ENCODE measurements around the gene APC2. TPM values are rescaled to one million over a fixed set of nuclear protein-coding genes. Genes with fewer than 3 reads are reported as not detected.

The APC2 gene
- polyA plus RNA-seq, 1 donor (not counting 4 experiments of a cell fraction or from before 2014, with no cell fraction given): 0.01 TPM

DNA sequence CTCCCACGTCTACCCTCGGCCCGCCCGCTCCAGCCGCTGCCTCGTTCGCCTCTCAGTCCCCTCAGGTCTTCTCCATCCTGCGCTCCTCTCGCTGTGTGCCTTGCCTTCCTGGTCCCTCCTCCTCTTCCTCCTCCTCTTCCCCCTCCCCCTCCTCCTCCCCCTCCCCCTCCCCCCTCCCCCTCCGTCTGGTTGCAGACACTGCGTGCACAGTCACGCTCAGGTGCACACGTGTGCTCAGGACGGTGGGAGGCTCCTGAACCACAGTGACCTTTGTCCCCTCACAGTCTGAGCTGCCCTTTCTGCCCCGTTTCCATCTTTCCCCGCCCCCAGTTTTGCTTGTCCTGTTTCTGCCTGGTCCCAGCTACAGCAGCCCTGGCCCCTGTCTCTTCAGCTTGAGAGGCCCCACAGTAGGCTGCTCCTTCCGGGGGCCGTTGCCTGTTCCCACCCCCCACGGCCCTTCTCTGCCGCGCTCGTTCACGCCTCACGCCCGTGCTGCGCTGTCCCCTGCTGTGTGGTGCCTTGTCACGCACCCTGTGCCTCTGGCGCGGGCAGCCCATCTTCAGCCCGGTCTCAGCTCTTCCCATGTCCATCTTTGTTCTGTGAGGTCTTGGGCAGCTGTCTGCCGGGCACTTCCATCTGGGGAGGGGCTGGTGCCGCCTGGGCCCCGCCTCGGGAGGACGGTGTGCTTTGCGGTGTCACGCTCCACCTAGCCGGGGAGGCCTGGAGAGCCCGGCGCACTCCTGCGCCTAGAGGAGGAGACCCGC, 25.5 kb upstream of the APC2 start:
- no peak overlapping the region for H2AFZ ChIP-seq (ENCODE audit: control insufficient read depth, low read length)
- H3K27ac ChIP-seq (ENCODE audit: control insufficient read depth, insufficient read depth, low read length): peak overlapping the region; percentile 53
- peaks cover 69% of the 10 kb centered on the region for H3K79me2 ChIP-seq (ENCODE audit: control insufficient read depth, insufficient read depth, low read length)
- H3K36me3 ChIP-seq (ENCODE audit: control insufficient read depth in 2 of 2, extremely low read depth in 1 of 2, insufficient read depth in 2 of 2, low read length in 2 of 2): peaks cover 35 to 76% of the 10 kb centered on the region in 2 experiments
- FAIRE-seq: no peak
- H3K4me3 ChIP-seq (ENCODE audit: control insufficient read depth in 2 of 3, extremely low read depth in 1 of 3, insufficient read depth in 2 of 3, low read depth in 1 of 3, low read length in 3 of 3): peak overlapping the region in 1 of 3 experiments; percentile 33
- H3K4me1 ChIP-seq (ENCODE audit: control insufficient read depth, extremely low read depth, insufficient read depth, low read length): peaks cover 17% of the 10 kb centered on the region
- TF ChIP-seq EZH2 (IDR thresholded peaks at IDR 0.05; ENCODE audit: low read length): no peak
- DNase-seq (ENCODE audit: low read depth, low spot score): no peak
- dilution Hi-C loops (cut with MboI; ENCODE audit: extremely low pct_ligation_motif_present, low sequenced_read_pairs): no loop called here
- no peaks in the 10 kb centered on the region for H3K27me3 ChIP-seq (ENCODE audit: control insufficient read depth, extremely low read depth, insufficient read depth, low read length)
- H3K4me2 ChIP-seq (ENCODE audit: control insufficient read depth, extremely low read depth, insufficient read depth, low read depth, low read length): peak overlapping the region; percentile 60
- H3K9me1 ChIP-seq (ENCODE audit: control insufficient read depth, extremely low read depth, insufficient read depth, low read length): peaks cover 3% of the 10 kb centered on the region
- peak overlapping the region; percentile 52 for H3K9ac ChIP-seq (ENCODE audit: control insufficient read depth, extremely low read depth, insufficient read depth, low read length)
- H4K20me1 ChIP-seq (ENCODE audit: control insufficient read depth, extremely low read depth, insufficient read depth, low read length): peaks cover 19% of the 10 kb centered on the region
- no peaks in the 10 kb centered on the region for H3K9me3 ChIP-seq (ENCODE audit: control insufficient read depth, low read depth, low read length)

DNA sequence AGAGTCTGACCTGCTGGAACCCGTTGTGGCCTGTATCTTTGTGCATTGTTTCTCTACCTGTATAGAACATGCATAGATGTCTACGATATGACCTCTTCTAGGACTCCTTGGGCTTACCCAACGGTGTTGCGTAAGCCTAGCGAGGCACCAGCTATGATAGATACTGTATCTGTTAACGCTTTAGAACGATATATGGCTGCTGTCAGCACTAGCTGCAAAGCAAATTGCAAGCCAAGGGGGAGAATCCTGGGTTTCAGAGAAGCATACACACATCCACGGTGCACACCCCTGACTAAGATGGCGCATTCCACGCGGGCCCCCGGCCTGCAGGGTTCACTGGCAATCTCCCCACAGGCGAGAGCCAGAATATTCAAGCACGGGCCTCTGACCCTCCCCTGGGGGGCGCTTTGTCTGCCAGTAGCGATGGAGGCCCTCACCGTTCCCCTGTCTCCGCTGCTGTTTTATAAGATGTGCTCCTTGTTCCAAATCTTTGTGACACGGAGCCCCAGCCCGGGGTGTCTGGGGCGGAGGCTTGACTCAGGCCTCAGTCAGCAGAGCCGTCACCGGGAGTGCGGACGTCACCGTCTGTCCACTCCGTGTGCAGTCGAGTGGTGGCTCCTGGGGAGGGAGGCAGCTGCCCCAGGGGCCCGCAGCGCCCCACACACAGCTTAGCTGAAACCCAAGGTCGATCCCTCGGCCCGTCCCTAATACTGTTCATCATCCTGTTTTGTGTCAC, 24.7 kb upstream of the APC2 start:
- Histone ChIP-seq H3K4me3 (ENCODE audit: control insufficient read depth in 2 of 3, extremely low read depth in 1 of 3, insufficient read depth in 2 of 3, low read depth in 1 of 3, low read length in 3 of 3) (no peak overlapping the region), H3K27me3 (ENCODE audit: control insufficient read depth, extremely low read depth, insufficient read depth, low read length) (no peaks in the 10 kb centered on the region), H3K9me3 (ENCODE audit: control insufficient read depth, low read depth, low read length) (no peaks in the 10 kb centered on the region), H3K79me2 (ENCODE audit: control insufficient read depth, insufficient read depth, low read length) (peaks cover 67% of the 10 kb centered on the region), H3K36me3 (ENCODE audit: control insufficient read depth in 2 of 2, extremely low read depth in 1 of 2, insufficient read depth in 2 of 2, low read length in 2 of 2) (peaks cover 38 to 77% of the 10 kb centered on the region in 2 experiments), H3K27ac (ENCODE audit: control insufficient read depth, insufficient read depth, low read length) (peak overlapping the region; percentile 53), H4K20me1 (ENCODE audit: control insufficient read depth, extremely low read depth, insufficient read depth, low read length) (peaks cover 18% of the 10 kb centered on the region), H3K9me1 (ENCODE audit: control insufficient read depth, extremely low read depth, insufficient read depth, low read length) (peaks cover 3% of the 10 kb centered on the region), H3K4me2 (ENCODE audit: control insufficient read depth, extremely low read depth, insufficient read depth, low read depth, low read length) (peak overlapping the region; percentile 60), H3K4me1 (ENCODE audit: control insufficient read depth, extremely low read depth, insufficient read depth, low read length) (peaks cover 17% of the 10 kb centered on the region), H3K9ac (ENCODE audit: control insufficient read depth, extremely low read depth, insufficient read depth, low read length) (peak overlapping the region; percentile 52), H2AFZ (ENCODE audit: control insufficient read depth, low read length) (no peak overlapping the region)
- dilution Hi-C loops (cut with MboI; ENCODE audit: extremely low pct_ligation_motif_present, low sequenced_read_pairs): no loop called here
- no peak for TF ChIP-seq EZH2 (IDR thresholded peaks at IDR 0.05; ENCODE audit: low read length)
- TF ChIP-seq, protein P1, sequence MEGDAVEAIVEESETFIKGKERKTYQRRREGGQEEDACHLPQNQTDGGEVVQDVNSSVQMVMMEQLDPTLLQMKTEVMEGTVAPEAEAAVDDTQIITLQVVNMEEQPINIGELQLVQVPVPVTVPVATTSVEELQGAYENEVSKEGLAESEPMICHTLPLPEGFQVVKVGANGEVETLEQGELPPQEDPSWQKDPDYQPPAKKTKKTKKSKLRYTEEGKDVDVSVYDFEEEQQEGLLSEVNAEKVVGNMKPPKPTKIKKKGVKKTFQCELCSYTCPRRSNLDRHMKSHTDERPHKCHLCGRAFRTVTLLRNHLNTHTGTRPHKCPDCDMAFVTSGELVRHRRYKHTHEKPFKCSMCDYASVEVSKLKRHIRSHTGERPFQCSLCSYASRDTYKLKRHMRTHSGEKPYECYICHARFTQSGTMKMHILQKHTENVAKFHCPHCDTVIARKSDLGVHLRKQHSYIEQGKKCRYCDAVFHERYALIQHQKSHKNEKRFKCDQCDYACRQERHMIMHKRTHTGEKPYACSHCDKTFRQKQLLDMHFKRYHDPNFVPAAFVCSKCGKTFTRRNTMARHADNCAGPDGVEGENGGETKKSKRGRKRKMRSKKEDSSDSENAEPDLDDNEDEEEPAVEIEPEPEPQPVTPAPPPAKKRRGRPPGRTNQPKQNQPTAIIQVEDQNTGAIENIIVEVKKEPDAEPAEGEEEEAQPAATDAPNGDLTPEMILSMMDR (optimal IDR thresholded peaks at IDR 0.05 in 1 of 3, IDR thresholded peaks at IDR 0.05 in 1 of 3, conservative IDR thresholded peaks at IDR 0.05 in 1 of 3; ENCODE audit: extremely low read depth in 1 of 3, insufficient read depth in 2 of 3, low read length in 3 of 3): no peak
- FAIRE-seq: peak; percentile 93
- DNase-seq (ENCODE audit: low read depth, low spot score): no peak
